SK-N-SH treated with all-trans-retinoic acid at 6 μM for 48 hours (cell line): ENCODE data around the gene MCHR1.

Experiments used
- ATAC-seq: fragments of 200-7000 bp; cut with Tn5 transposase; 3 replicates; pipeline ENCODE4 v1.9.1; 2020; ENCODE audit warnings: mild to moderate bottlenecking, moderate library complexity
- ARNTL ChIP-seq: fragments of 450-650 bp; formaldehyde crosslinking; IDR thresholded peaks from 2 replicates; pipeline ENCODE4 v1.5.0; 2020; ENCODE audit warnings: low read depth, mild to moderate bottlenecking, moderate library complexity, borderline replicate concordance
- BACH2 ChIP-seq: fragments of 250-450 bp; sonication (Bioruptor Pico); IDR thresholded peaks from 2 replicates; pipeline ENCODE4 v1.9.0; 2021; ENCODE audit warnings: mild to moderate bottlenecking, borderline replicate concordance
- CSDC2 ChIP-seq: fragments of 250-450 bp; sonication (Bioruptor Pico); IDR thresholded peaks from 2 replicates; pipeline ENCODE4 v1.5.0; 2020; ENCODE audit warnings: mild to moderate bottlenecking, moderate library complexity
- ESRRG ChIP-seq: fragments of 250-450 bp; sonication (Bioruptor Pico); IDR thresholded peaks from 2 replicates; pipeline ENCODE4 v1.6.1; 2021; ENCODE audit warnings: mild to moderate bottlenecking
- ISL1 ChIP-seq: fragments of 250-450 bp; sonication (Bioruptor Pico); IDR thresholded peaks from 2 replicates; pipeline ENCODE4 v2.1.2; 2022; ENCODE audit warnings: mild to moderate bottlenecking, moderate library complexity
- OSR1 ChIP-seq: fragments of 250-450 bp; sonication (Bioruptor Pico); IDR thresholded peaks from 2 replicates; pipeline ENCODE4 v1.8.0; 2022; ENCODE audit warnings: moderate library complexity, mild to moderate bottlenecking, inconsistent platforms
- PPARA ChIP-seq: fragments of 250-450 bp; sonication (Bioruptor Pico); IDR thresholded peaks from 2 replicates; pipeline ENCODE4 v1.5.0; 2020; ENCODE audit warnings: mild to moderate bottlenecking, borderline replicate concordance
- RARB ChIP-seq: fragments of 250-450 bp; sonication (Bioruptor Pico); IDR thresholded peaks from 2 replicates; pipeline ENCODE4 v1.8.0; 2021; ENCODE audit warnings: mild to moderate bottlenecking, moderate library complexity
- SNAI2 ChIP-seq: fragments of 250-450 bp; sonication (Bioruptor Pico); IDR thresholded peaks from 2 replicates; pipeline ENCODE4 v1.5.0; 2020; ENCODE audit warnings: mild to moderate bottlenecking, moderate library complexity
- TCF4 ChIP-seq: fragments of 250-450 bp; sonication (Bioruptor Pico); IDR thresholded peaks from 2 replicates; pipeline ENCODE4 v1.8.0; 2021; ENCODE audit warnings: mild to moderate bottlenecking, moderate library complexity, borderline replicate concordance
- ZC3H10 ChIP-seq: fragments of 250-450 bp; sonication (Bioruptor Pico); IDR thresholded peaks from 2 replicates; pipeline ENCODE4 v1.5.1; 2021; ENCODE audit warnings: mild to moderate bottlenecking, moderate library complexity
- ZFP3 ChIP-seq: fragments of 250-450 bp; sonication (Bioruptor Pico); IDR thresholded peaks from 2 replicates; pipeline ENCODE4 v1.5.0; 2020; ENCODE audit warnings: mild to moderate bottlenecking, moderate library complexity
- ZFP30 ChIP-seq: fragments of 450-650 bp; formaldehyde crosslinking; IDR thresholded peaks from 2 replicates; pipeline ENCODE4 v1.5.0; 2022; ENCODE audit warnings: mild to moderate bottlenecking, moderate library complexity
- ZNF565 ChIP-seq: fragments of 450-650 bp; formaldehyde crosslinking; conservative IDR thresholded peaks from 2 replicates; pipeline ENCODE4 v1.5.0; 2020; ENCODE audit warnings: low read depth, mild to moderate bottlenecking, moderate library complexity
- ZNF70 ChIP-seq: fragments of 450-650 bp; formaldehyde crosslinking; IDR thresholded peaks from 2 replicates; pipeline ENCODE4 v1.5.0; 2020; ENCODE audit warnings: mild to moderate bottlenecking, moderate library complexity
- ZNF8 ChIP-seq: fragments of 450-650 bp; formaldehyde crosslinking; IDR thresholded peaks from 2 replicates; pipeline ENCODE4 v1.5.0; 2020; ENCODE audit warnings: mild to moderate bottlenecking, moderate library complexity
- TF ChIP-seq, protein P1 (sequence below): fragments of 250-450 bp; sonication (Bioruptor Pico); IDR thresholded peaks from 2 replicates; pipeline ENCODE4 v1.5.0; 2020; ENCODE audit warnings: mild to moderate bottlenecking, moderate library complexity
- TF ChIP-seq, protein P2 (sequence below): fragments of 250-450 bp; sonication (Bioruptor Pico); IDR thresholded peaks from 2 replicates; pipeline ENCODE4 v1.8.0; 2021; ENCODE audit warnings: low read depth, mild to moderate bottlenecking, moderate library complexity, borderline replicate concordance
- TF ChIP-seq, protein P3 (sequence below): fragments of 250-450 bp; sonication (Bioruptor Pico); IDR thresholded peaks from 2 replicates; pipeline ENCODE4 v1.5.1; 2020; ENCODE audit warnings: low read depth, mild to moderate bottlenecking, moderate library complexity

MCHR1 gene

DNA sequence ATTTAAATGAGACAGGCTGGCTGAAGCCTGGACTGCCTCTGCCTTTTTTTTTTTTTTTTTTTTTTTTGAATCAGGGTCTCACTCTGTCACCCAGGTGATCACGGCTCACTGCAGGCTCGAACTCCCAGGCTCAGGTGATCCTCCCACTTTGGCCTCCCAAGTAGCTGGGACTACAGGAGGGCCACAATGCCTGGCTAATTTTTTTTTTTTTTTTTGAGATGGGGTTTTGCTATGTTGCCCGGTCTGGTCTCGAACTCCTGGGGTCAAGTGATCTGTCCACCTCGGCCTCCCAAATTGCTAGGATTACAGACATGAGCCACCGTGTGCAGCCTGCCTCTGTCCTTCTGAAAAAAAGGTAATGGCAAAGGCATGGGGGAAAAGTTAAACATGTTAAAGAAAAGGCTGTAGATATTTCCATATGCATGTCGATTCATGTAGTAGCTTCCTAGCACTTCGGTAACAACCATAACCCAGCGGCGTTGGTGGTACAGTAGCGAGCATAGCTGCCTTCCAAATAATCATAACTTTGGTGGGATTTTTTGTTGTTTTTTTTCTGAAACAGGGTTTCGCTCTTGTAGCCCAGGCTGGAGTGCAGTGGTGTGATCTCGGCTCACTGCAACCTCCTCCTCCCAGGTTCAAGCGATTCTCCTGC lies 48.8 kb downstream of the MCHR1 start:
- TF ChIP-seq, protein P1, sequence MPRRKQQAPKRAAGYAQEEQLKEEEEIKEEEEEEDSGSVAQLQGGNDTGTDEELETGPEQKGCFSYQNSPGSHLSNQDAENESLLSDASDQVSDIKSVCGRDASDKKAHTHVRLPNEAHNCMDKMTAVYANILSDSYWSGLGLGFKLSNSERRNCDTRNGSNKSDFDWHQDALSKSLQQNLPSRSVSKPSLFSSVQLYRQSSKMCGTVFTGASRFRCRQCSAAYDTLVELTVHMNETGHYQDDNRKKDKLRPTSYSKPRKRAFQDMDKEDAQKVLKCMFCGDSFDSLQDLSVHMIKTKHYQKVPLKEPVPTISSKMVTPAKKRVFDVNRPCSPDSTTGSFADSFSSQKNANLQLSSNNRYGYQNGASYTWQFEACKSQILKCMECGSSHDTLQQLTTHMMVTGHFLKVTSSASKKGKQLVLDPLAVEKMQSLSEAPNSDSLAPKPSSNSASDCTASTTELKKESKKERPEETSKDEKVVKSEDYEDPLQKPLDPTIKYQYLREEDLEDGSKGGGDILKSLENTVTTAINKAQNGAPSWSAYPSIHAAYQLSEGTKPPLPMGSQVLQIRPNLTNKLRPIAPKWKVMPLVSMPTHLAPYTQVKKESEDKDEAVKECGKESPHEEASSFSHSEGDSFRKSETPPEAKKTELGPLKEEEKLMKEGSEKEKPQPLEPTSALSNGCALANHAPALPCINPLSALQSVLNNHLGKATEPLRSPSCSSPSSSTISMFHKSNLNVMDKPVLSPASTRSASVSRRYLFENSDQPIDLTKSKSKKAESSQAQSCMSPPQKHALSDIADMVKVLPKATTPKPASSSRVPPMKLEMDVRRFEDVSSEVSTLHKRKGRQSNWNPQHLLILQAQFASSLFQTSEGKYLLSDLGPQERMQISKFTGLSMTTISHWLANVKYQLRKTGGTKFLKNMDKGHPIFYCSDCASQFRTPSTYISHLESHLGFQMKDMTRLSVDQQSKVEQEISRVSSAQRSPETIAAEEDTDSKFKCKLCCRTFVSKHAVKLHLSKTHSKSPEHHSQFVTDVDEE (CRISPR knock-in tag): no peak
- TF ChIP-seq TCF4 (CRISPR knock-in tag) (no peak), RARB (CRISPR knock-in tag) (no peak), ESRRG (CRISPR knock-in tag) (no peak), ZNF565 (CRISPR knock-in tag) (no peak), OSR1 (CRISPR knock-in tag) (no peak), PPARA (no peak), ARNTL (no peak), ZC3H10 (CRISPR knock-in tag) (no peak)
- TF ChIP-seq, protein P2, sequence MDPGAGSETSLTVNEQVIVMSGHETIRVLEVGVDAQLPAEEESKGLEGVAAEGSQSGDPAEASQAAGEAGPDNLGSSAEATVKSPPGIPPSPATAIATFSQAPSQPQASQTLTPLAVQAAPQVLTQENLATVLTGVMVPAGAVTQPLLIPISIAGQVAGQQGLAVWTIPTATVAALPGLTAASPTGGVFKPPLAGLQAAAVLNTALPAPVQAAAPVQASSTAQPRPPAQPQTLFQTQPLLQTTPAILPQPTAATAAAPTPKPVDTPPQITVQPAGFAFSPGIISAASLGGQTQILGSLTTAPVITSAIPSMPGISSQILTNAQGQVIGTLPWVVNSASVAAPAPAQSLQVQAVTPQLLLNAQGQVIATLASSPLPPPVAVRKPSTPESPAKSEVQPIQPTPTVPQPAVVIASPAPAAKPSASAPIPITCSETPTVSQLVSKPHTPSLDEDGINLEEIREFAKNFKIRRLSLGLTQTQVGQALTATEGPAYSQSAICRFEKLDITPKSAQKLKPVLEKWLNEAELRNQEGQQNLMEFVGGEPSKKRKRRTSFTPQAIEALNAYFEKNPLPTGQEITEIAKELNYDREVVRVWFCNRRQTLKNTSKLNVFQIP (CRISPR knock-in tag): no peak
- no peak for ATAC-seq

DNA sequence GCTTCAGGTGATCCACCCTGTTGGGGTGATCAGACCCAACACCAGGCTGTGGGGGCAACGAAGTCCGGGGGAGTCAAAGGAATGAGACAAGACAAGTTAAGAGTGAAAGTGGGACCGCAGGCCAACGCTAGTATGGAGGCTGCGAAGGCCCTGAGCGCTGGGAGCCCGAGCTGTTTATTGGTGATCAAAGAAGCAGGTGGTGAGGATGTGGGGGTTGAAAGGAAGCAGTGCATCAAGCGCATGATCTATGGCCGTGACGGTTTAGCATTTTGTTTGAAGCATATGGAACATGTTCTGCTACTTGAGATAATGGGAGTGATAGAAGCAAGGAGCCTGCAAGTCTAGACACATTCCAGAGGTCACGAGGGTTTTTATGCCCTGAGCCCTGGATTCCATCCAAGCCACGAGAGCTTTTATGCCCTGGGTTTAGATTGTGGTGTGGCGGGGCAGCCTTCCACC lies 49.5 kb downstream of the MCHR1 start:
- TF ChIP-seq ISL1 (CRISPR knock-in tag) (peak; percentile 25; the same call in 1 of the 2 replicates), OSR1 (CRISPR knock-in tag) (no peak), SNAI2 (no peak), RARB (CRISPR knock-in tag) (no peak)
- peak; percentile 46; the same call in 1 of the 3 replicates for ATAC-seq

DNA sequence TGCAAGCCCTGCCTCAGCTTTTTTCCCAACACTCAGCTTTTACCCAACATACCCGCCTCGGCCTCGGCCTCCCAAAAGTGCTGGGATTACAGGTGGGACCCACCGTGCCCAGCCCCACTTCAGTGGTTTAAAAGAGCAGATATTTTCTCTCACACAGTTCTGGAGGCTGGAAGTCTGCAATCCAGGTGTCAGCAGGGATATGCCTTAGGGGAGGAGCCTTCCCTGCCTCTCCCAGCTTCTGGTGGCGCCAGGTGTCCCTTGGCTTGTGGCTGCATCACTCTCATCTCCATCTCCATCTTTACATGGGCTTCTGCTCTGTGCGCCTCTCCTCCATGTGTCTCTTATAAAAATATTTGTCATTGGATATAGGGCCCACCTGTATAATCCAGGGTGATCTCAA lies 50.0 kb downstream of the MCHR1 start:
- no peak for ATAC-seq
- TF ChIP-seq CSDC2 (CRISPR knock-in tag) (no peak), ZFP30 (CRISPR knock-in tag) (no peak), BACH2 (CRISPR knock-in tag) (no peak), PPARA (no peak), ESRRG (CRISPR knock-in tag) (no peak), ISL1 (CRISPR knock-in tag) (no peak), ZC3H10 (CRISPR knock-in tag) (no peak), ZNF70 (CRISPR knock-in tag) (no peak), ZFP3 (CRISPR knock-in tag) (no peak), ZNF8 (CRISPR knock-in tag) (no peak)
- TF ChIP-seq, protein P3, sequence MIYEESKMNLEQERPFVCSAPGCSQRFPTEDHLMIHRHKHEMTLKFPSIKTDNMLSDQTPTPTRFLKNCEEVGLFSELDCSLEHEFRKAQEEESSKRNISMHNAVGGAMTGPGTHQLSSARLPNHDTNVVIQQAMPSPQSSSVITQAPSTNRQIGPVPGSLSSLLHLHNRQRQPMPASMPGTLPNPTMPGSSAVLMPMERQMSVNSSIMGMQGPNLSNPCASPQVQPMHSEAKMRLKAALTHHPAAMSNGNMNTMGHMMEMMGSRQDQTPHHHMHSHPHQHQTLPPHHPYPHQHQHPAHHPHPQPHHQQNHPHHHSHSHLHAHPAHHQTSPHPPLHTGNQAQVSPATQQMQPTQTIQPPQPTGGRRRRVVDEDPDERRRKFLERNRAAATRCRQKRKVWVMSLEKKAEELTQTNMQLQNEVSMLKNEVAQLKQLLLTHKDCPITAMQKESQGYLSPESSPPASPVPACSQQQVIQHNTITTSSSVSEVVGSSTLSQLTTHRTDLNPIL: no peak
- TF ChIP-seq, protein P1 (CRISPR knock-in tag): no peak
- TF ChIP-seq, protein P2 (CRISPR knock-in tag): no peak
